MCF 10A (cell line): Measurements from ENCODE around the gene ANXA9. TPM values are rescaled to one million over a fixed set of nuclear protein-coding genes. Genes with fewer than 3 reads are reported as not detected.

Source experiments
- BruUV-seq: library from RNA; stranded (reverse); fragments of 400-500 nt; replicated peaks from 2 replicates; lab custom pipeline; 2021; lab: Mats Ljungman, UMichigan
- CTCF ChIA-PET: fragments of 300-600 bp; sonication (Branson Sonifier 250); formaldehyde crosslinking; extraction: SDS; loops from one replicate; lab custom pipeline; 2021; ENCODE audit warnings: antibody characterized with exemption, inconsistent platforms; lab: Yijun Ruan, JAX
- POLR2A ChIA-PET: fragments of 300-600, 350-650 bp; sonication (Branson Sonifier 250); formaldehyde crosslinking; extraction: SDS; loops from one replicate; lab custom pipeline; 2020; ENCODE audit warnings: antibody characterized with exemption, inconsistent platforms; lab: Yijun Ruan, JAX
- DNase-seq: peaks from one replicate; pipeline ENCODE4 v3.0.0-alpha.2; 2018; ENCODE audit not compliant: unreplicated experiment
- H3K27ac Mint-ChIP-seq: one replicate; pipeline ENCODE4 v1.8.0; 2022; ENCODE audit warnings: mild to moderate bottlenecking, low read depth, mixed read lengths; ENCODE audit not compliant: unreplicated experiment
- H3K27me3 Mint-ChIP-seq: one replicate; pipeline ENCODE4 v1.8.0; 2022; ENCODE audit warnings: mixed read lengths; ENCODE audit not compliant: insufficient read depth, unreplicated experiment
- H3K36me3 Mint-ChIP-seq: one replicate; pipeline ENCODE4 v1.8.0; 2022; ENCODE audit warnings: mild to moderate bottlenecking, moderate library complexity, mixed read lengths; ENCODE audit not compliant: insufficient read depth, unreplicated experiment
- H3K4me1 Mint-ChIP-seq: one replicate; pipeline ENCODE4 v1.8.0; 2022; ENCODE audit warnings: mixed read lengths; ENCODE audit not compliant: insufficient read depth, unreplicated experiment
- H3K4me3 Mint-ChIP-seq: one replicate; pipeline ENCODE4 v1.8.0; 2022; ENCODE audit warnings: mild to moderate bottlenecking, moderate library complexity, mixed read lengths; ENCODE audit not compliant: unreplicated experiment
- H3K9me3 Mint-ChIP-seq: one replicate; pipeline ENCODE4 v1.8.0; 2022; ENCODE audit warnings: mixed read lengths; ENCODE audit not compliant: unreplicated experiment
- CTCF ChIP-seq: fragments of 200-600 bp; IDR thresholded peaks from one replicate; pipeline ENCODE4 v1.8.0; 2022; ENCODE audit warnings: antibody characterized with exemption, mild to moderate bottlenecking; ENCODE audit not compliant: unreplicated experiment
- intact Hi-C: fragments of 100-400 bp; cut with micrococcal nuclease; formaldehyde crosslinking; loops from 2 replicates; pipeline ENCODE4 v1.14.1; 2022
- total RNA-seq: library from RNA; stranded (reverse); gene quantifications from 2 replicates; pipeline ENCODE4 v1.2.3, GENCODE V29; 2022

ANXA9 gene
- total RNA-seq, 1 experiment from 2014 or later, result 0.37 TPM

GRCh38 chr1:150971583-150972416 lies 10.3 kb upstream of the ANXA9 start:
- POLR2A ChIA-PET, result interaction anchor here (1.2 to 2.3 kb wide), 4 partner anchors 10 to 46 kb away, joined by 7 to 11 read pairs (median 8); partner anchors contain the start of genes ANXA9 and SETDB1
- H3K9me3 Mint-ChIP-seq, result no peaks in the 10 kb centered on the region
- TF ChIP-seq CTCF, result no peak
- intact Hi-C loops, result loop anchor here (5.0 kb wide), 1 partner anchor 44 kb away; the partner anchor contains the start of gene SETDB1
- BruUV-seq, result no TSS peak
- CTCF ChIA-PET, result interaction anchor here (2.1 to 4.4 kb wide), 2 partner anchors 9 to 24 kb away, joined by 7 to 35 read pairs; no protein-coding TSS in a partner anchor
- no peak for DNase-seq
- peak overlapping the region; percentile 96 for H3K27ac Mint-ChIP-seq
- peak overlapping the region; percentile 85 for H3K4me3 Mint-ChIP-seq
- H3K36me3 Mint-ChIP-seq, result peaks cover 31% of the 10 kb centered on the region
- peaks cover 41% of the 10 kb centered on the region for H3K4me1 Mint-ChIP-seq
- no peaks in the 10 kb centered on the region for H3K27me3 Mint-ChIP-seq

GRCh38 chr1:150972417-150972940 lies 9.6 kb upstream of the ANXA9 start:
- DNase-seq, result peak; percentile 34
- ChIA-PET POLR2A (interaction anchor here (1.5 to 1.6 kb wide), 2 partner anchors 10 to 27 kb away, joined by 4 to 11 read pairs; partner anchors contain the start of gene ANXA9), CTCF (interaction anchor here (2.3 kb wide), 1 partner anchor 23 kb away, joined by 21 read pairs; no protein-coding TSS in a partner anchor)
- TF ChIP-seq CTCF, result no peak
- intact Hi-C loops, result loop anchor here (5.0 kb wide), 1 partner anchor 45 kb away; the partner anchor contains the start of gene SETDB1
- no peaks in the 10 kb centered on the region for H3K9me3 Mint-ChIP-seq
- H3K4me1 Mint-ChIP-seq, result peaks cover 48% of the 10 kb centered on the region
- peak overlapping the region; percentile 96 for H3K27ac Mint-ChIP-seq
- no TSS peak for BruUV-seq
- peak overlapping the region; percentile 85 for H3K4me3 Mint-ChIP-seq
- peaks cover 24% of the 10 kb centered on the region for H3K36me3 Mint-ChIP-seq
- no peaks in the 10 kb centered on the region for H3K27me3 Mint-ChIP-seq

GRCh38 chr1:150973258-150973835 lies 8.7 kb upstream of the ANXA9 start:
- BruUV-seq, result no TSS peak

More at GRCh38 chr1:150973258-150973835, 8.7 kb upstream of the ANXA9 start:
- Mint-ChIP-seq H3K9me3 (no peaks in the 10 kb centered on the region), H3K4me3 (peak overlapping the region; percentile 85), H3K27ac (peak overlapping the region; percentile 96), H3K27me3 (no peaks in the 10 kb centered on the region), H3K4me1 (peaks cover 43% of the 10 kb centered on the region), H3K36me3 (peaks cover 16% of the 10 kb centered on the region)
- ChIA-PET CTCF (interaction anchor here (0.5 to 2.3 kb wide), 9 partner anchors 8 to 536 kb away, joined by 3 to 21 read pairs (median 3); partner anchors contain the start of gene MINDY1), POLR2A (interaction anchor here (0.6 to 1.9 kb wide), 19 partner anchors 8 to 402 kb away, joined by 3 to 20 read pairs (median 5); partner anchors contain the start of genes ANXA9, MCL1, MINDY1 and SETDB1)
- intact Hi-C loops, result loop anchor here (5.0 kb wide), 1 partner anchor 46 kb away; the partner anchor contains the start of gene SETDB1
- no peak for TF ChIP-seq CTCF
- DNase-seq, result no peak
